IPS-15b (cell line): ENCODE data around the gene MTRFR.
A peak's percentile ranks its signal among the peaks of the same experiment; 100 is the strongest.

Source experiments
- H3K27me3 ChIP-seq: one replicate; pipeline ENCODE4 v1.6.1; 2013; ENCODE audit warnings: low read length; ENCODE audit not compliant: control insufficient read depth, insufficient read depth
- H3K36me3 ChIP-seq: one replicate; pipeline ENCODE4 v1.6.1; 2013; ENCODE audit warnings: low read length; ENCODE audit not compliant: control insufficient read depth, insufficient read depth
- H3K4me1 ChIP-seq: one replicate; pipeline ENCODE4 v1.6.1; 2013; ENCODE audit warnings: mild to moderate bottlenecking, low read length; ENCODE audit not compliant: control insufficient read depth, insufficient read depth
- H3K4me3 ChIP-seq: one replicate; pipeline ENCODE4 v1.5.1; 2013; ENCODE audit warnings: low read depth, low read length
- H3K9ac ChIP-seq: one replicate; pipeline ENCODE4 v1.6.1; 2013; ENCODE audit warnings: low read depth, mild to moderate bottlenecking, low read length
- H3K9me3 ChIP-seq: one replicate; pipeline ENCODE4 v1.6.1; 2013; ENCODE audit warnings: mild to moderate bottlenecking, low read length; ENCODE audit not compliant: control insufficient read depth, insufficient read depth

MTRFR gene

GRCh38 chr12:123283461-123283860 is 50.2 kb downstream of the MTRFR start:
- Histone ChIP-seq H3K27me3 (no peaks in the 10 kb centered on the region), H3K4me3 (no peak overlapping the region), H3K4me1 (peaks cover 5% of the 10 kb centered on the region), H3K9me3 (no peaks in the 10 kb centered on the region), H3K36me3 (no peaks in the 10 kb centered on the region), H3K9ac (no peak overlapping the region)

- Histone ChIP-seq H3K9me3 (no peaks in the 10 kb centered on the region), H3K4me1 (peaks cover 5% of the 10 kb centered on the region), H3K4me3 (no peak overlapping the region), H3K36me3 (no peaks in the 10 kb centered on the region), H3K9ac (no peak overlapping the region), H3K27me3 (no peaks in the 10 kb centered on the region)
Measured at GRCh38 chr12:123284669-123285068, 51.4 kb downstream of the MTRFR start.

GRCh38 chr12:123286652-123287373 is 53.6 kb downstream of the MTRFR start:
- Histone ChIP-seq H3K27me3 (no peaks in the 10 kb centered on the region), H3K9me3 (no peaks in the 10 kb centered on the region), H3K9ac (peak overlapping the region; percentile 28), H3K36me3 (no peaks in the 10 kb centered on the region), H3K4me3 (no peak overlapping the region), H3K4me1 (peaks cover 5% of the 10 kb centered on the region)

DNA sequence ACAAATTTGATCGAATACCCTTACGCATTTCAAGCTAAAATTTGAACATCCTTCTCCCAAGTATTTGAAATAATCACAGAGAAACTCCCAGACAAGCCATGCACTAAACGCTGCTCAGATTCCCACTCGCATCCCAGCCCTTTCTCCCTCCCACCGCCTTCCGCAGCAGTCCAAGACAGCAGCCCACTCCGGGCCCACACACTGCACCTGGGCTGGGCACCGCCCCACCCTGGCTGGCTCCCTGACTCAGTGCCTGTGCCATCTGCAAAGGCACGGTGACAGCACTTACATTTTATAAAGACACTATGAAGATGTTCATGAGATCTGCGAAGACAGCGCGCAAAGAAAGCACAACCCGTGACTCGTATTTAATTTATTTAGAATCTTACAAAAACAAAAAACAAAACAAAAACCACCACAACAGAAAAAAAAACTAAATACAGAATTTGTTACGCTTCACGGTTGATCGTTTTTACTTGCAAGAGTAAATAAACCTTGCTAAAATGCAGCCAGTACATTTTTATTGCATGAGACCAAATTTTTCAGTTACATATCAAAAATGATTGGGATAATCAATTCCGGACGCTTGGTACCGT is 55.6 kb downstream of the MTRFR start:
- no peak overlapping the region for H3K4me3 ChIP-seq
- no peaks in the 10 kb centered on the region for H3K27me3 ChIP-seq
- H3K9ac ChIP-seq: no peak overlapping the region
- peaks cover 5% of the 10 kb centered on the region for H3K4me1 ChIP-seq
- H3K36me3 ChIP-seq: peaks cover 9% of the 10 kb centered on the region
- H3K9me3 ChIP-seq: no peaks in the 10 kb centered on the region

GRCh38 chr12:123289911-123290310 is 56.7 kb downstream of the MTRFR start:
- H3K4me3 ChIP-seq: no peak overlapping the region
- H3K36me3 ChIP-seq: peaks cover 12% of the 10 kb centered on the region
- H3K9me3 ChIP-seq: no peaks in the 10 kb centered on the region
- no peaks in the 10 kb centered on the region for H3K27me3 ChIP-seq
- no peak overlapping the region for H3K9ac ChIP-seq
- peaks cover 5% of the 10 kb centered on the region for H3K4me1 ChIP-seq

DNA sequence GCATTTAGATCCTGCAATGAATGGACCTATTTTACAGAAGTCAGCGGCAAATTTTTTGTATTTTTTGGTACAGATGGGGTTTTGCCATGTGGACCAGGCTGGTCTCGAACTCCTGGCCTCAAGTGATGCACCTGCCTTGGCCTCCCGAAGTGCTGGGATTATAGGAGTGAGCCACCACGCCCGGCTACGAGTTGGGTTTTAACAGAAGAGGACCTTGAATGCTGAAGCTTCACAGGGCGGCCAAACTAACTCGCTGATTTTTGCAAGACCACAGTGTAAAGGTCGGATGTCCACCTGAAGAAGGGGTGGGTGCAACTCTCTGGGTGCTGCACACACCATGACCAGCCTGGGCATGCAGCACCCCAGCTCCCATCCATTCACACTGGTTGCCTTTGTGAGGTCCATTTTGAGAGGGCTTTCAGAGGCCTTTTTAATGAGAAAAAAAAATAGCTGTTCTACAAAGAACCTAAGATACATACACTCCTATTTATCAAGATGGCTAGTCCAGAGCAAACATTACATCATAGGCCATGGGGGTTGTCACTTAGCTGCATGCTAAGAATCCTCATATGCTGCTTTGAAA is 60.0 kb downstream of the MTRFR start:
- H3K9me3 ChIP-seq: no peaks in the 10 kb centered on the region
- no peaks in the 10 kb centered on the region for H3K27me3 ChIP-seq
- no peak overlapping the region for H3K9ac ChIP-seq
- no peaks in the 10 kb centered on the region for H3K4me1 ChIP-seq
- no peak overlapping the region for H3K4me3 ChIP-seq
- H3K36me3 ChIP-seq: peaks cover 31% of the 10 kb centered on the region

DNA sequence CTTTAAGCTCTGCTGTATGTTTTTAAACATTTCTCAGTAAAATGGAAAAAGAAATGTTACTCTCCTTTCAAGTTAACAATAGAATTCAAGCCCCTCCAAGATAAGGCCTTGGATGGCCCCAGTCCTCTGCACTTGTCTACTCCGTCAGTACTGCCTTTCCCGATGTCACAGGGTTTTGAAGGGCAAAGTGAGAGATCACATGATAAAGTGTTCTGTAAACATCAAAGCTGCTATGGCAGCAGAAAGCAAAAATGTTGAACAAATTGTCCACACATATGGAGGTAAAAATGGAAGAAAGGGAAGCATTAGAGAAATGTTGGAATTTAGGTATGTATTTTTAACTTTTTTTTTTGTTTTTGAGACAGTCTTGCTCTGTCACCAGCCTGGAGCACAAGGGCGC is 71.9 kb downstream of the MTRFR start:
- Histone ChIP-seq H3K4me3 (no peak overlapping the region), H3K9ac (no peak overlapping the region), H3K36me3 (peaks cover 24% of the 10 kb centered on the region), H3K9me3 (no peaks in the 10 kb centered on the region), H3K27me3 (no peaks in the 10 kb centered on the region), H3K4me1 (no peaks in the 10 kb centered on the region)

GRCh38 chr12:123306200-123306599 is 73.0 kb downstream of the MTRFR start:
- Histone ChIP-seq H3K36me3 (peaks cover 25% of the 10 kb centered on the region), H3K9me3 (no peaks in the 10 kb centered on the region), H3K27me3 (no peaks in the 10 kb centered on the region), H3K4me3 (no peak overlapping the region), H3K9ac (no peak overlapping the region), H3K4me1 (no peaks in the 10 kb centered on the region)
